Inferior parietal cortex (tissue), 1 donor: ENCODE data around the gene AUH.

ENCODE experiments used
- DNase-seq: peaks from one replicate; pipeline ENCODE4 v3.0.0-alpha.2; 2016; ENCODE audit errors: extremely low spot score

AUH gene

GRCh38 chr9:91188719-91189590 lies 172.8 kb downstream of the AUH start:
- DNase-seq, result no peak

GRCh38 chr9:91187965-91188344 lies 173.8 kb downstream of the AUH start:
- no peak for DNase-seq

GRCh38 chr9:91187311-91187964 lies 174.3 kb downstream of the AUH start:
- DNase-seq, result no peak

- no peak for DNase-seq
These were observed 175.0 kb downstream of the AUH start for GRCh38 chr9:91186632-91187108.

GRCh38 chr9:91185193-91185886 lies 176.4 kb downstream of the AUH start:
- no peak for DNase-seq

GRCh38 chr9:91182429-91183225 lies 179.1 kb downstream of the AUH start:
- DNase-seq, result no peak

GRCh38 chr9:91181541-91181940 lies 180.2 kb downstream of the AUH start:
- DNase-seq, result no peak

GRCh38 chr9:91180930-91181268 lies 180.8 kb downstream of the AUH start:
- DNase-seq, result no peak

- DNase-seq, result no peak
These were observed 181.3 kb downstream of the AUH start for GRCh38 chr9:91180240-91180929.

GRCh38 chr9:91179237-91180138 lies 182.2 kb downstream of the AUH start:
- DNase-seq, result no peak

- no peak for DNase-seq
These were observed 183.2 kb downstream of the AUH start for GRCh38 chr9:91178281-91179236.

- DNase-seq, result no peak
These were observed 183.9 kb downstream of the AUH start for GRCh38 chr9:91177661-91178280.

- no peak for DNase-seq
These were observed 184.6 kb downstream of the AUH start for GRCh38 chr9:91177081-91177480.

- no peak for DNase-seq
These were observed 185.3 kb downstream of the AUH start for GRCh38 chr9:91176426-91176825.

GRCh38 chr9:91174772-91175171 lies 186.9 kb downstream of the AUH start:
- DNase-seq, result no peak

GRCh38 chr9:91172329-91172728 lies 189.4 kb downstream of the AUH start:
- no peak for DNase-seq

GRCh38 chr9:91170951-91171350 lies 190.8 kb downstream of the AUH start:
- no peak for DNase-seq

GRCh38 chr9:91166796-91167366 lies 194.8 kb downstream of the AUH start:
- no peak for DNase-seq
